Neural cell (in vitro differentiated cells): ENCODE results near the gene XYLT2. TPM values are rescaled to one million over a fixed set of nuclear protein-coding genes. Genes with fewer than 3 reads are reported as not detected.

Experiments used
- H2AFZ ChIP-seq: fragments of 200-600, 300-800 bp; sonication (generic), shearing (Covaris generic); 2 replicates; pipeline ENCODE4 v1.6.0; 2014; ENCODE audit warnings: low read depth, mild to moderate bottlenecking, antibody characterized with exemption, low read length, moderate library complexity
- H3F3A ChIP-seq: fragments of 200-600 bp; shearing (Covaris generic); 2 replicates; pipeline ENCODE4 v1.6.1; 2016; ENCODE audit warnings: mild to moderate bottlenecking, moderate library complexity, mixed read lengths, antibody characterized with exemption, low read length; ENCODE audit not compliant: insufficient read depth, poor library complexity, severe bottlenecking
- H3K27ac ChIP-seq: fragments of 200-600, 300-800 bp; sonication (generic), shearing (Covaris generic); 2 replicates; pipeline ENCODE4 v1.5.1; 2014; ENCODE audit warnings: mild to moderate bottlenecking, low read length, moderate library complexity
- H3K27me3 ChIP-seq: fragments of 300-800, 200-600 bp; sonication (generic), shearing (Covaris generic); 2 replicates; pipeline ENCODE4 v1.6.0; 2014; ENCODE audit warnings: mild to moderate bottlenecking, low read depth, low read length, moderate library complexity; ENCODE audit not compliant: insufficient read depth
- H3K36me3 ChIP-seq: fragments of 300-800, 200-600 bp; sonication (generic), shearing (Covaris generic); 2 replicates; pipeline ENCODE4 v1.5.1; 2014; ENCODE audit warnings: mild to moderate bottlenecking, antibody characterized with exemption, low read length, moderate library complexity; ENCODE audit not compliant: insufficient read depth
- H3K4me2 ChIP-seq: fragments of 300-800, 200-600 bp; sonication (generic), shearing (Covaris generic); 2 replicates; pipeline ENCODE4 v1.6.0; 2014; ENCODE audit warnings: mild to moderate bottlenecking, low read length
- H3K4me3 ChIP-seq: fragments of 300-800, 200-600 bp; sonication (generic), shearing (Covaris generic); 2 replicates; pipeline ENCODE4 v1.5.1; 2014; ENCODE audit warnings: mild to moderate bottlenecking, low read length, moderate library complexity
- H3K79me2 ChIP-seq: fragments of 200-600 bp; shearing (Covaris generic); replicated peaks from 2 replicates; pipeline ENCODE4 v1.6.0; 2014; ENCODE audit warnings: mild to moderate bottlenecking, low read length, moderate library complexity; ENCODE audit not compliant: insufficient read depth
- H3K9ac ChIP-seq: fragments of 300-800, 200-600 bp; sonication (generic), shearing (Covaris generic); 2 replicates; pipeline ENCODE4 v1.6.1; 2016; ENCODE audit warnings: mild to moderate bottlenecking, low read length, mixed read lengths
- H3K9me2 ChIP-seq: fragments of 200-600 bp; shearing (Covaris generic); 2 replicates; pipeline ENCODE4 v1.6.1; 2016; ENCODE audit warnings: mild to moderate bottlenecking, low read length, mixed read lengths; ENCODE audit not compliant: insufficient read depth
- H3K9me3 ChIP-seq: fragments of 200-600, 300-800 bp; sonication (generic), shearing (Covaris generic); 2 replicates; pipeline ENCODE4 v1.6.1; 2016; ENCODE audit warnings: mild to moderate bottlenecking, mixed run types, low read length, moderate library complexity, mixed read lengths
- H4K20me1 ChIP-seq: fragments of 200-600 bp; shearing (Covaris generic); 2 replicates; pipeline ENCODE4 v1.6.1; 2016; ENCODE audit warnings: mild to moderate bottlenecking, mixed run types; ENCODE audit not compliant: insufficient read depth
- EP300 ChIP-seq: fragments of 450-650 bp; conservative IDR thresholded peaks from 2 replicates; pipeline ENCODE4 v1.6.1; 2014; ENCODE audit warnings: antibody characterized with exemption, mild to moderate bottlenecking, moderate library complexity; ENCODE audit not compliant: poor library complexity, severe bottlenecking
- EZH2 ChIP-seq: fragments of 200-600, 300-800 bp; shearing (Covaris generic), sonication (generic); IDR thresholded peaks from 2 replicates; pipeline ENCODE4 v1.6.1; 2014; ENCODE audit warnings: antibody characterized with exemption, low read length, borderline replicate concordance, mild to moderate bottlenecking; ENCODE audit not compliant: insufficient read depth, poor library complexity, severe bottlenecking
- MXI1 ChIP-seq: fragments of 450-650 bp; conservative IDR thresholded peaks from 2 replicates; pipeline ENCODE4 v1.6.1; 2014; ENCODE audit warnings: antibody characterized with exemption, mild to moderate bottlenecking; ENCODE audit not compliant: poor library complexity, severe bottlenecking
- POLR2AphosphoS5 ChIP-seq: IDR thresholded peaks from 2 replicates; pipeline ENCODE4 v1.6.1; 2012
- RAD21 ChIP-seq: fragments of 450-650 bp; conservative IDR thresholded peaks from 2 replicates; pipeline ENCODE4 v1.6.1; 2014; ENCODE audit warnings: antibody characterized with exemption, mild to moderate bottlenecking, moderate library complexity
- SMC3 ChIP-seq: fragments of 450-650 bp; conservative IDR thresholded peaks from 2 replicates; pipeline ENCODE4 v1.6.1; 2014; ENCODE audit warnings: antibody characterized with exemption, mild to moderate bottlenecking, moderate library complexity; ENCODE audit not compliant: poor library complexity
- TAF1 ChIP-seq: IDR thresholded peaks from 2 replicates; pipeline ENCODE4 v1.6.1; 2012; ENCODE audit warnings: low read depth
- polyA plus RNA-seq: library from polyadenylated mRNA; depleted of rRNA; stranded (reverse); fragments of >200 nt; gene quantifications from 2 replicates; pipeline ENCODE4 v1.2.3, GENCODE V29; 2014
- TF ChIP-seq, protein P1 (sequence below): fragments of 450-650 bp; IDR thresholded peaks from 2 replicates; pipeline ENCODE4 v1.5.1; 2014; ENCODE audit warnings: antibody characterized with exemption, mild to moderate bottlenecking, moderate library complexity; ENCODE audit not compliant: poor library complexity, severe bottlenecking
- TF ChIP-seq, protein P2 (sequence below): IDR thresholded peaks from 2 replicates; pipeline ENCODE4 v1.6.1; 2012; ENCODE audit warnings: borderline replicate concordance

Gene XYLT2
- polyA plus RNA-seq, 1 donor from 2014 or later, result 6.9 TPM

DNA sequence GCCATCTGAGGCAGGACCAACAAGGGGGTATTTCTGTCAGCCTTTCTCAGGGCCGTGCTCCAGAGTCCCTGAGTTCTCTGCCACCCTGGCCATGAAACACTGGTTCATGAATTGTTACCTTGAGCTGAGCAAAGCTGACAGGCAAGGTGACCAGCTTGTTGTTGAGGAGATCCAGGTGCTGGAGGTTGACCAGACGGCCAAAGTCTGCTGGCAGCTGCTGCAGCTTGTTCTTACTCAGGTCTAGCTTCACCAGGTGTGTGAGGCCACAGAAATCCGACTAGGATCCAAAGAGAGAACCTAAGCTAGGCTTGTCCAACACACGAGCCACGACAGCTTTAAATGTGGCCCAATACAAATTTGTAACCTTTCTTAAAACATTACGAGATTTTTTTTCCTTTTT lies 46.7 kb downstream of the XYLT2 start:
- Histone ChIP-seq H2AFZ (no peak overlapping the region), H3K27me3 (no peaks in the 10 kb centered on the region), H3K9me3 (no peaks in the 10 kb centered on the region), H3F3A (no peaks in the 10 kb centered on the region), H3K79me2 (peaks cover 15% of the 10 kb centered on the region), H3K9me2 (no peaks in the 10 kb centered on the region), H3K27ac (no peak overlapping the region), H3K9ac (no peak overlapping the region), H3K4me3 (no peak overlapping the region), H4K20me1 (no peaks in the 10 kb centered on the region), H3K4me2 (no peak overlapping the region), H3K36me3 (no peaks in the 10 kb centered on the region)
- TF ChIP-seq POLR2AphosphoS5 (no peak), TAF1 (no peak), EZH2 (no peak), RAD21 (no peak), MXI1 (no peak), EP300 (no peak), SMC3 (no peak)
- TF ChIP-seq, protein P1, sequence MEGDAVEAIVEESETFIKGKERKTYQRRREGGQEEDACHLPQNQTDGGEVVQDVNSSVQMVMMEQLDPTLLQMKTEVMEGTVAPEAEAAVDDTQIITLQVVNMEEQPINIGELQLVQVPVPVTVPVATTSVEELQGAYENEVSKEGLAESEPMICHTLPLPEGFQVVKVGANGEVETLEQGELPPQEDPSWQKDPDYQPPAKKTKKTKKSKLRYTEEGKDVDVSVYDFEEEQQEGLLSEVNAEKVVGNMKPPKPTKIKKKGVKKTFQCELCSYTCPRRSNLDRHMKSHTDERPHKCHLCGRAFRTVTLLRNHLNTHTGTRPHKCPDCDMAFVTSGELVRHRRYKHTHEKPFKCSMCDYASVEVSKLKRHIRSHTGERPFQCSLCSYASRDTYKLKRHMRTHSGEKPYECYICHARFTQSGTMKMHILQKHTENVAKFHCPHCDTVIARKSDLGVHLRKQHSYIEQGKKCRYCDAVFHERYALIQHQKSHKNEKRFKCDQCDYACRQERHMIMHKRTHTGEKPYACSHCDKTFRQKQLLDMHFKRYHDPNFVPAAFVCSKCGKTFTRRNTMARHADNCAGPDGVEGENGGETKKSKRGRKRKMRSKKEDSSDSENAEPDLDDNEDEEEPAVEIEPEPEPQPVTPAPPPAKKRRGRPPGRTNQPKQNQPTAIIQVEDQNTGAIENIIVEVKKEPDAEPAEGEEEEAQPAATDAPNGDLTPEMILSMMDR, result no peak
- TF ChIP-seq, protein P2, sequence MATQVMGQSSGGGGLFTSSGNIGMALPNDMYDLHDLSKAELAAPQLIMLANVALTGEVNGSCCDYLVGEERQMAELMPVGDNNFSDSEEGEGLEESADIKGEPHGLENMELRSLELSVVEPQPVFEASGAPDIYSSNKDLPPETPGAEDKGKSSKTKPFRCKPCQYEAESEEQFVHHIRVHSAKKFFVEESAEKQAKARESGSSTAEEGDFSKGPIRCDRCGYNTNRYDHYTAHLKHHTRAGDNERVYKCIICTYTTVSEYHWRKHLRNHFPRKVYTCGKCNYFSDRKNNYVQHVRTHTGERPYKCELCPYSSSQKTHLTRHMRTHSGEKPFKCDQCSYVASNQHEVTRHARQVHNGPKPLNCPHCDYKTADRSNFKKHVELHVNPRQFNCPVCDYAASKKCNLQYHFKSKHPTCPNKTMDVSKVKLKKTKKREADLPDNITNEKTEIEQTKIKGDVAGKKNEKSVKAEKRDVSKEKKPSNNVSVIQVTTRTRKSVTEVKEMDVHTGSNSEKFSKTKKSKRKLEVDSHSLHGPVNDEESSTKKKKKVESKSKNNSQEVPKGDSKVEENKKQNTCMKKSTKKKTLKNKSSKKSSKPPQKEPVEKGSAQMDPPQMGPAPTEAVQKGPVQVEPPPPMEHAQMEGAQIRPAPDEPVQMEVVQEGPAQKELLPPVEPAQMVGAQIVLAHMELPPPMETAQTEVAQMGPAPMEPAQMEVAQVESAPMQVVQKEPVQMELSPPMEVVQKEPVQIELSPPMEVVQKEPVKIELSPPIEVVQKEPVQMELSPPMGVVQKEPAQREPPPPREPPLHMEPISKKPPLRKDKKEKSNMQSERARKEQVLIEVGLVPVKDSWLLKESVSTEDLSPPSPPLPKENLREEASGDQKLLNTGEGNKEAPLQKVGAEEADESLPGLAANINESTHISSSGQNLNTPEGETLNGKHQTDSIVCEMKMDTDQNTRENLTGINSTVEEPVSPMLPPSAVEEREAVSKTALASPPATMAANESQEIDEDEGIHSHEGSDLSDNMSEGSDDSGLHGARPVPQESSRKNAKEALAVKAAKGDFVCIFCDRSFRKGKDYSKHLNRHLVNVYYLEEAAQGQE, result no peak

DNA sequence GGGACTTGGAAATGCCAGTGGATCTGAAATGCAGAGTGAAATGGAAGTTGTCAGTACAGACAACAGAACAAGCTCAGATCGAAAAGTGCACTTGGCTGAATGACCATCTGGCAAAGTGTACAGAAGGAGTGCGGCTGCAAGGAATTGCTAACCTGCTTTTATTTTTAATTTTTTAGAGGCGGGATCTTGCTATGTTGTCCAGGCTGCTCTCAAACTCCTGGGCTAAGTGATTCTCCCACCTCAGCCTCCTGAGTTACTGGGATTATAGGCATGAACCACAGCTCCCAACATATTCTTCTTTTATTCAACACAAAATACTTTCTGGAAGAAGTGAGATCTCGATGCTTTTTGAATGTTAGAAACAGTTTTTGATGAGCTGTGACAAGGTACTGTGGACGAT lies 47.8 kb downstream of the XYLT2 start:
- TF ChIP-seq, protein P1, result no peak
- no peak for TF ChIP-seq RAD21
- no peak for TF ChIP-seq EP300
- TF ChIP-seq, protein P2, result no peak
- no peak for TF ChIP-seq EZH2
- TF ChIP-seq TAF1, result no peak
- no peak for TF ChIP-seq POLR2AphosphoS5
- no peak for TF ChIP-seq MXI1
- TF ChIP-seq SMC3, result no peak
- Histone ChIP-seq H3K27me3 (no peaks in the 10 kb centered on the region), H3K36me3 (no peaks in the 10 kb centered on the region), H3K9me2 (no peaks in the 10 kb centered on the region), H3K9me3 (no peaks in the 10 kb centered on the region), H3K4me2 (no peak overlapping the region), H3K4me3 (no peak overlapping the region), H3K79me2 (peaks cover 15% of the 10 kb centered on the region), H3F3A (no peaks in the 10 kb centered on the region), H3K27ac (no peak overlapping the region), H3K9ac (no peak overlapping the region), H4K20me1 (no peaks in the 10 kb centered on the region), H2AFZ (no peak overlapping the region)
